ENCODE data around the gene TRIM59.

Gene TRIM59

GRCh38 chr3:160449636-160450598 lies at the start of gene TRIM59:
TRIM59 (minus strand) TSS chr3:160449786; CDS start chr3:160439183, 10,603 bp downstream.
- no peak for TF ChIP-seq CTCF (IDR thresholded peaks at IDR 0.05; ENCODE audit: low read depth, low read length, missing control alignments)
- peak within 1 kb of the TSS; percentile 89 for H3K4me3 ChIP-seq (replicated peaks; ENCODE audit: low read depth, low read length)
- DNase-seq (ENCODE audit: extremely low read depth, low read depth), result peak; percentile 97

GRCh38 chr3:160498202-160498601 lies 48.6 kb upstream of the TRIM59 start:
- no peak overlapping the region for H3K4me3 ChIP-seq (replicated peaks; ENCODE audit: low read depth, low read length)
- DNase-seq (ENCODE audit: extremely low read depth, low read depth), result no peak
- no peak for TF ChIP-seq CTCF (IDR thresholded peaks at IDR 0.05; ENCODE audit: low read depth, low read length, missing control alignments)

GRCh38 chr3:160490166-160490565 lies 40.6 kb upstream of the TRIM59 start:
- DNase-seq (ENCODE audit: extremely low read depth, low read depth), result no peak
- no peak overlapping the region for H3K4me3 ChIP-seq (replicated peaks; ENCODE audit: low read depth, low read length)
- TF ChIP-seq CTCF (IDR thresholded peaks at IDR 0.05; ENCODE audit: low read depth, low read length, missing control alignments), result no peak

GRCh38 chr3:160486459-160486869 lies 36.9 kb upstream of the TRIM59 start:
- TF ChIP-seq CTCF (IDR thresholded peaks at IDR 0.05; ENCODE audit: low read depth, low read length, missing control alignments), result peak; percentile 34
- H3K4me3 ChIP-seq (replicated peaks; ENCODE audit: low read depth, low read length), result no peak overlapping the region
- no peak for DNase-seq (ENCODE audit: extremely low read depth, low read depth)

GRCh38 chr3:160482796-160483195 lies 33.2 kb upstream of the TRIM59 start:
- no peak for DNase-seq (ENCODE audit: extremely low read depth, low read depth)
- no peak overlapping the region for H3K4me3 ChIP-seq (replicated peaks; ENCODE audit: low read depth, low read length)
- no peak for TF ChIP-seq CTCF (IDR thresholded peaks at IDR 0.05; ENCODE audit: low read depth, low read length, missing control alignments)

GRCh38 chr3:160481856-160482255 lies 32.3 kb upstream of the TRIM59 start:
- DNase-seq (ENCODE audit: extremely low read depth, low read depth), result no peak

More at GRCh38 chr3:160481856-160482255, 32.3 kb upstream of the TRIM59 start:
- no peak for TF ChIP-seq CTCF (IDR thresholded peaks at IDR 0.05; ENCODE audit: low read depth, low read length, missing control alignments)
- H3K4me3 ChIP-seq (replicated peaks; ENCODE audit: low read depth, low read length), result no peak overlapping the region
